ENCODE results near the gene ENAM.
A peak's percentile ranks its signal among the peaks of the same experiment; 100 is the strongest.

The ENAM gene

DNA sequence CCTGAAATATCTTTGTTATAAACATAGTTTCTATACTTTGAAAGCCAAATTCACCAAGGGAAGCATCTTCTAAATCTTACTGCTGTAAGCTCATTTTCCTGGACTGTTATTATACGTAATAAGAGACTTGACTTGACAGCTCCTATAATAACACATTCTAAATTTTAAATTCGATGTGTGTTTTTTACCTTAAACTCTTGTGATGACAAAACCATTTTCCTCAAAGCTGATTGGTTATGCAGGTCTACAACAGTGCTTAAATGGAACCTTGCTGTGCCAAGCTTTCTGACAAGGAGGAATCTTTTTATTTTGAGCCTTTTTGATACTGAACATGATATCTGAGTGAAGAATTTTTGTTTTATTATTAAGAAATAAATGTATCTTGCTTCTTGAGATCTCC lies at the start of gene ENAM:
ENAM (plus strand) TSS at position 301 of the 400 bp plus-strand sequence. CDS start 757 bp downstream, outside the sequence.
- H3K36me3 ChIP-seq (ENCODE audit: control insufficient read depth, insufficient read depth, low read length), result no peaks in the 10 kb centered on the region
- no peak for DNase-seq (ENCODE audit: low read depth, low spot score)
- no peaks in the 10 kb centered on the region for H3K4me1 ChIP-seq (ENCODE audit: control insufficient read depth, insufficient read depth, low read length)
- no peak within 1 kb of the TSS for H3K4me3 ChIP-seq (ENCODE audit: low read length)
- H3K9me3 ChIP-seq (ENCODE audit: control insufficient read depth, insufficient read depth, low read length), result no peaks in the 10 kb centered on the region
- no CpG with 5 or more reads among the region's 2 CpGs for WGBS (ENCODE audit: insufficient coverage, insufficient read length)
- H3K27ac ChIP-seq (ENCODE audit: low read length), result no peak within 1 kb of the TSS
- no peaks in the 10 kb centered on the region for H3K27me3 ChIP-seq (ENCODE audit: control insufficient read depth, insufficient read depth, low read length)

GRCh38 chr4:70581980-70582379 lies 46.6 kb upstream of the ENAM start:
- no peak overlapping the region for H3K27ac ChIP-seq (ENCODE audit: low read length)
- no peaks in the 10 kb centered on the region for H3K36me3 ChIP-seq (ENCODE audit: control insufficient read depth, insufficient read depth, low read length)
- H3K4me3 ChIP-seq (ENCODE audit: low read length), result no peak overlapping the region
- 100% methylated on average over 1 of the region's 2 CpGs for WGBS (ENCODE audit: insufficient coverage, insufficient read length)
- no peaks in the 10 kb centered on the region for H3K4me1 ChIP-seq (ENCODE audit: control insufficient read depth, insufficient read depth, low read length)
- DNase-seq (ENCODE audit: low read depth, low spot score), result no peak
- H3K9me3 ChIP-seq (ENCODE audit: control insufficient read depth, insufficient read depth, low read length), result no peaks in the 10 kb centered on the region
- no peaks in the 10 kb centered on the region for H3K27me3 ChIP-seq (ENCODE audit: control insufficient read depth, insufficient read depth, low read length)

DNA sequence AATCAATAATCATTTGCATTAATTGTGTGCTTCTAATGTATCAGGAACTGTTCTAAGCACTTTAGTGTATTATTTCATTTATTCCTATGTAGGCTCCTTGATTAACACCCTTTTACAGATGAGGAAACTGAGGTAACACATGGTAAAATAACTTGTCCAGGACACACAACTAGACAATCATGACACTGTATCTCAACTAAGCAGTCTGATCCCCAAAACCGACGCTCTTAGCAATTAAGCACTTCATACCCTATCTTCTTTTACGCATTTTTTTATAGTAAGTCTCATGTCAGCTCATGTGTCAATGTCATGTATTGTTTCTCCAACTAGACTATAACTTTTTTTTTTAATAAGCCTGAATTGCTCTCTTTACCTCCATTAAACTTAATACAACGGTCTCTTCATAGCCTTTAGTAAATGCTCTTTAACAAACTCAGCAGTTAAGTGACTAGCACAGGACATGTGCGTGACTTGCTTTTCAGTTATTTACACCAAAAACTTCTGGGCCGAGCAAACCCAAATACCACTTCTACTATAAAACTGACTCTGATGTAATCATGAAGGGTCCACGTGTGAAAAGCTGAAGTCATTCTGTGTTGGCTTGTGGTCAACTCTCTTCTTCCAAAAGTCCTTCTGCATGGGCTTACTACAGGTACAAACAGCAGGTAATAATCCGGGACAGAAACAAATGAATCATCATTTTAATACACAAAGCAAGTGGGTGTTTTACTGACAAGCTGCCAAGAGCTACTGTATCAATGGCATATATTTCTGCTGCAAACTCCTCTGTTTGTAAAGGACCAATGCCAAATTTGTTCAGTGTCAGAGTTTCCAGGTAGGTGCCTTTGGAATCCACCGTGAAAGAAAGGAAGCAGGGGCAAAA lies 44.4 kb upstream of the ENAM start:
- no peak overlapping the region for H3K4me3 ChIP-seq (ENCODE audit: low read length)
- H3K27me3 ChIP-seq (ENCODE audit: control insufficient read depth, insufficient read depth, low read length), result no peaks in the 10 kb centered on the region
- no peaks in the 10 kb centered on the region for H3K36me3 ChIP-seq (ENCODE audit: control insufficient read depth, insufficient read depth, low read length)
- H3K9me3 ChIP-seq (ENCODE audit: control insufficient read depth, insufficient read depth, low read length), result no peaks in the 10 kb centered on the region
- DNase-seq (ENCODE audit: low read depth, low spot score), result no peak
- WGBS (ENCODE audit: insufficient coverage, insufficient read length), result 100% methylated on average over 2 of the region's 9 CpGs
- no peak overlapping the region for H3K27ac ChIP-seq (ENCODE audit: low read length)
- H3K4me1 ChIP-seq (ENCODE audit: control insufficient read depth, insufficient read depth, low read length), result no peaks in the 10 kb centered on the region

DNA sequence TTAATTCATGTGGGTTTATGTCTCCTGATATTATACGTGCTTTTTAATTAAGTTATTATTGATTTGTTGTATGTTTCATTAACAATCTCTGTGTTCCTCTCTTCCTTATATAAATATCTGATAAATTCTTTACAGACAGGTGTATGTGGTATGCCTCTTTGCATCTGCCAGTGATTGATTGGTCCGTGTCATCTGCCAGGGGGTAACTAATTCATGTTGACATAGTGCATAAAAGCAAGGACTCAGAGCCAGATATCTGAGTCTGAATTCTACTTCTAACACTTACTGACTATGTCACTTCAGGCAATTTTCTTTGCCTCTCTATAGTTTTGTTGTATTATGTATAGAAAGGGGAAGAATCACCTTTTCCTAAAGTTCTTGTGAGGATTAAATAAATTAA lies 41.7 kb upstream of the ENAM start:
- Histone ChIP-seq H3K27me3 (ENCODE audit: control insufficient read depth, insufficient read depth, low read length) (no peaks in the 10 kb centered on the region), H3K4me3 (ENCODE audit: low read length) (no peak overlapping the region), H3K9me3 (ENCODE audit: control insufficient read depth, insufficient read depth, low read length) (no peaks in the 10 kb centered on the region), H3K4me1 (ENCODE audit: control insufficient read depth, insufficient read depth, low read length) (no peaks in the 10 kb centered on the region), H3K36me3 (ENCODE audit: control insufficient read depth, insufficient read depth, low read length) (no peaks in the 10 kb centered on the region), H3K27ac (ENCODE audit: low read length) (no peak overlapping the region)
- DNase-seq (ENCODE audit: low read depth, low spot score), result no peak
- WGBS (ENCODE audit: insufficient coverage, insufficient read length), result no CpG with 5 or more reads among the region's 2 CpGs

DNA sequence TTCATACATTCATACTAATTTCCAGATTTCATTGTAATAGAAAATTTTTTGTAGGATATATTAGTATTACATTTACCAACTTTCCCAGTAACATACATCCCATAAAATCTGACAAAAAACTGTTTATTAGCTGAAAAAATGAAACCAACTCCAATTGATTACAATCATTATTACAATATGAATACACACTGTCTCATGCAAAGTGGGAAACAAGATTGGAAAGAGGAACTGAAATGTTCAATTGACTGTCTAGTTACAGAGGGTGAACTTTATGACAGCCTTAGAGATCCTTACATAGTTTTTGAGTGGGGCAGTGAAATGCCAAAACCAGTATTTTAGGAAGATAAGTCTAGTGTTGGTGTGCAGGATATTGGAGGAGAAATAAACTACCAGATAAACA lies 38.8 kb upstream of the ENAM start:
- no peaks in the 10 kb centered on the region for H3K27me3 ChIP-seq (ENCODE audit: control insufficient read depth, insufficient read depth, low read length)
- no peak for DNase-seq (ENCODE audit: low read depth, low spot score)
- H3K9me3 ChIP-seq (ENCODE audit: control insufficient read depth, insufficient read depth, low read length), result no peaks in the 10 kb centered on the region
- H3K36me3 ChIP-seq (ENCODE audit: control insufficient read depth, insufficient read depth, low read length), result no peaks in the 10 kb centered on the region
- no peaks in the 10 kb centered on the region for H3K4me1 ChIP-seq (ENCODE audit: control insufficient read depth, insufficient read depth, low read length)
- no peak overlapping the region for H3K4me3 ChIP-seq (ENCODE audit: low read length)
- H3K27ac ChIP-seq (ENCODE audit: low read length), result no peak overlapping the region

GRCh38 chr4:70591955-70592582 lies 36.5 kb upstream of the ENAM start, which contains the start of gene AMBN:
TSS of gene AMBN (plus strand) at chr4:70592256. CDS start at chr4:70592359, 103 bp downstream.
- Histone ChIP-seq H3K36me3 (ENCODE audit: control insufficient read depth, insufficient read depth, low read length) (no peaks in the 10 kb centered on the region), H3K27me3 (ENCODE audit: control insufficient read depth, insufficient read depth, low read length) (no peaks in the 10 kb centered on the region), H3K27ac (ENCODE audit: low read length) (no peak within 1 kb of the TSS), H3K9me3 (ENCODE audit: control insufficient read depth, insufficient read depth, low read length) (no peaks in the 10 kb centered on the region), H3K4me1 (ENCODE audit: control insufficient read depth, insufficient read depth, low read length) (no peaks in the 10 kb centered on the region), H3K4me3 (ENCODE audit: low read length) (no peak within 1 kb of the TSS)
- WGBS (ENCODE audit: insufficient coverage, insufficient read length), result no CpG with 5 or more reads among the region's 5 CpGs
- DNase-seq (ENCODE audit: low read depth, low spot score), result no peak

DNA sequence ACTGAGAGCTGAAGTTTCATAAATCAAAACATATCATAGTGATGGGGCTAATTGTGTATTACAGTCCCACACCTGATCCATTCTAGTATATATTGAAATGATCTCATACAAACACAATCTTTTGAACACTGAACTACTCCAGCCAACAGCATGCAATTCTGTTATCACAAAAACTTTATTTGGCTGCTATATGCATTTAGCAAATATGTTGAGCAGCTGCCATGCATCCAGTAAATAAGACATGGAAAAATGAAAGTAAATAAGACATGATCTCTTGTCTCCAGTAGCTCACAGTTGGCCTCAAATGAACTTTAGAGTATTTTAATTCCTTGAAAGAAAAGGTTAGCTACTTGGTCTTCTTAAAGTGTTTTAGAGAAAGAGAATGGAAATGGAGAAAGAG lies 34.3 kb upstream of the ENAM start:
- Histone ChIP-seq H3K4me3 (ENCODE audit: low read length) (no peak overlapping the region), H3K9me3 (ENCODE audit: control insufficient read depth, insufficient read depth, low read length) (no peaks in the 10 kb centered on the region), H3K4me1 (ENCODE audit: control insufficient read depth, insufficient read depth, low read length) (no peaks in the 10 kb centered on the region), H3K27me3 (ENCODE audit: control insufficient read depth, insufficient read depth, low read length) (no peaks in the 10 kb centered on the region), H3K27ac (ENCODE audit: low read length) (no peak overlapping the region), H3K36me3 (ENCODE audit: control insufficient read depth, insufficient read depth, low read length) (no peaks in the 10 kb centered on the region)
- no peak for DNase-seq (ENCODE audit: low read depth, low spot score)

DNA sequence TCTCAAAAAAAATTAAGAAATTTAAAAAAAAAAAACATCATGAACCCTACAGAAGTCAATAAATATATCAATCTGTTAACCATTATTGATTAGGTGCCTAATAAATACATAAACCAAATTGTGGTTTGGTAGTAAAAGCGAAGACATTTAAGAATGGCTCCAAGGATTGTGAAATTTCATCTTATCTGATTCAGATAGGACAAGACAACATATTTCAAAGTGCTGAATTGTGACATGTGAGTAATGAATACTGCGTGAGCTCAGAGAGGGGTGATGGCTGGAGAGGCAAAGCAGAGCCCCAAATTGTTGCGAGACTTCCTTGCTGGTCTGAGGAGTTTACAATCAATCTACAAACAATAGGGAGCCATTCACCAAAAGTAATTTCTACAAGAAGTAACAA lies 28.2 kb upstream of the ENAM start:
- Histone ChIP-seq H3K27me3 (ENCODE audit: control insufficient read depth, insufficient read depth, low read length) (no peaks in the 10 kb centered on the region), H3K27ac (ENCODE audit: low read length) (no peak overlapping the region), H3K9me3 (ENCODE audit: control insufficient read depth, insufficient read depth, low read length) (no peaks in the 10 kb centered on the region), H3K36me3 (ENCODE audit: control insufficient read depth, insufficient read depth, low read length) (no peaks in the 10 kb centered on the region), H3K4me1 (ENCODE audit: control insufficient read depth, insufficient read depth, low read length) (no peaks in the 10 kb centered on the region), H3K4me3 (ENCODE audit: low read length) (no peak overlapping the region)
- DNase-seq (ENCODE audit: low read depth, low spot score), result no peak
- no CpG with 5 or more reads among the region's 3 CpGs for WGBS (ENCODE audit: insufficient coverage, insufficient read length)

DNA sequence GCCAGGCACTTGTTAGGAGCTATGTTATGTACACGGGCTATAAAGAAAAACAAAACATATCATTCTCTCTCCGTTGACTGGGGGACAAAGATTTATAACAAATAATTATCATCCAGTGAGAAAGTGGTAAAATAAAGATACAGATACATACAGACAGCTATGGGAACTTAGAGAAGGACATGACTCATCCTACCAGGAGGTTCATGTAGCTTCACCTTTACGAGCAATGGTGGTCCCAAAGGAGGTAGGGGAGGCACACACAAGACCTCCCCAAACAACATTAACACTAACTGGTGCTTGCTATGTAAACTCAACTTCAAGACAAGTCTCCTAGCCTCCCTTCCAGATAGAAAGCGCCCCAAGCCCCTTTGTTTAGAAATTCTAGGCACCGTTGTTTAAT lies 27.6 kb upstream of the ENAM start:
- WGBS (ENCODE audit: insufficient coverage, insufficient read length), result no CpG with 5 or more reads among the region's 5 CpGs
- H3K4me3 ChIP-seq (ENCODE audit: low read length), result no peak overlapping the region
- no peak overlapping the region for H3K27ac ChIP-seq (ENCODE audit: low read length)
- H3K4me1 ChIP-seq (ENCODE audit: control insufficient read depth, insufficient read depth, low read length), result no peaks in the 10 kb centered on the region
- no peaks in the 10 kb centered on the region for H3K27me3 ChIP-seq (ENCODE audit: control insufficient read depth, insufficient read depth, low read length)
- DNase-seq (ENCODE audit: low read depth, low spot score), result no peak
- H3K9me3 ChIP-seq (ENCODE audit: control insufficient read depth, insufficient read depth, low read length), result no peaks in the 10 kb centered on the region
- H3K36me3 ChIP-seq (ENCODE audit: control insufficient read depth, insufficient read depth, low read length), result no peaks in the 10 kb centered on the region

GRCh38 chr4:70601422-70602039 lies 27.0 kb upstream of the ENAM start:
- no peaks in the 10 kb centered on the region for H3K9me3 ChIP-seq (ENCODE audit: control insufficient read depth, insufficient read depth, low read length)
- no peaks in the 10 kb centered on the region for H3K4me1 ChIP-seq (ENCODE audit: control insufficient read depth, insufficient read depth, low read length)
- no peak overlapping the region for H3K27ac ChIP-seq (ENCODE audit: low read length)
- DNase-seq (ENCODE audit: low read depth, low spot score), result peak; percentile 70
- no peaks in the 10 kb centered on the region for H3K27me3 ChIP-seq (ENCODE audit: control insufficient read depth, insufficient read depth, low read length)
- H3K36me3 ChIP-seq (ENCODE audit: control insufficient read depth, insufficient read depth, low read length), result no peaks in the 10 kb centered on the region
- H3K4me3 ChIP-seq (ENCODE audit: low read length), result no peak overlapping the region
- WGBS (ENCODE audit: insufficient coverage, insufficient read length), result no CpG with 5 or more reads among the region's 5 CpGs

Data from iPS DF 6.9 (cell line).